ENCODE results near the gene SLC44A1.
"Not testable (repeated sequence)": the region's sequence is repeated elsewhere in the genome, so short reads cannot be mapped to it uniquely, and the experiment has no call there.

The SLC44A1 gene

GRCh38 chr9:105251733-105252404 is 7.4 kb downstream of the SLC44A1 start:
- no peak overlapping the region for H3K4me3 Mint-ChIP-seq
- DNase-seq (ENCODE audit: low spot score in 2 of 2): no peak
- no peak overlapping the region for H3K27ac Mint-ChIP-seq
- H3K9me3 Mint-ChIP-seq: no peaks in the 10 kb centered on the region
- ATAC-seq: no peak
- H3K36me3 Mint-ChIP-seq: no peaks in the 10 kb centered on the region
- no peaks in the 10 kb centered on the region for H3K4me1 Mint-ChIP-seq

GRCh38 chr9:105252405-105252756 is 7.9 kb downstream of the SLC44A1 start:
- Mint-ChIP-seq H3K27ac (no peak overlapping the region), H3K4me1 (no peaks in the 10 kb centered on the region), H3K4me3 (no peak overlapping the region), H3K9me3 (no peaks in the 10 kb centered on the region), H3K36me3 (no peaks in the 10 kb centered on the region)
- DNase-seq (ENCODE audit: low spot score in 2 of 2): no peak
- ATAC-seq: no peak

GRCh38 chr9:105254226-105254625 is 9.8 kb downstream of the SLC44A1 start:
- H3K36me3 Mint-ChIP-seq: no peaks in the 10 kb centered on the region
- ATAC-seq (no peak), DNase-seq (ENCODE audit: low spot score in 2 of 2) (no peak)
- H3K9me3 Mint-ChIP-seq: no peaks in the 10 kb centered on the region
- H3K27ac Mint-ChIP-seq: no peak overlapping the region
- no peak overlapping the region for H3K4me3 Mint-ChIP-seq
- no peaks in the 10 kb centered on the region for H3K4me1 Mint-ChIP-seq

DNA sequence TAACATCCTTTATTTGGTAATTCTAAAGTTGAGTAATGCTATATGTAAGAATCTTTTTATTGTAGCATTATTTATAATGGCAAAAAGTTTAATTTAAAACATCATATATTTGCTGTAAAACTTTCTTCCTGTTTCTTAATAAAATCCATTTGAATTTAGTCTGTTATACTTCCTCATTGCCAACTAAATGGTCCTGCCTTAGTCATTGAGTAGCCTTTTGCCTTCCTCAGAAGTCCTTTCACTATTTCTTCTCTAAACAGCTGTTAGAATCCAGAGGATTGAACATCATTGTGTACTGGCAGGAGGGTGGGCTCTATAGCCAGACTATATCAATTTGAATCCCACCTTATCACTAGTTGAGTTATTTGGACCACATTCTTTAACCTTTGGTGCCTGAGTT is 11.0 kb downstream of the SLC44A1 start:
- no peak overlapping the region for H3K27ac Mint-ChIP-seq
- no peak for DNase-seq (ENCODE audit: low spot score in 2 of 2)
- H3K36me3 Mint-ChIP-seq: no peaks in the 10 kb centered on the region
- no peaks in the 10 kb centered on the region for H3K9me3 Mint-ChIP-seq
- no peak overlapping the region for H3K4me3 Mint-ChIP-seq
- no peaks in the 10 kb centered on the region for H3K4me1 Mint-ChIP-seq
- no peak for ATAC-seq

DNA sequence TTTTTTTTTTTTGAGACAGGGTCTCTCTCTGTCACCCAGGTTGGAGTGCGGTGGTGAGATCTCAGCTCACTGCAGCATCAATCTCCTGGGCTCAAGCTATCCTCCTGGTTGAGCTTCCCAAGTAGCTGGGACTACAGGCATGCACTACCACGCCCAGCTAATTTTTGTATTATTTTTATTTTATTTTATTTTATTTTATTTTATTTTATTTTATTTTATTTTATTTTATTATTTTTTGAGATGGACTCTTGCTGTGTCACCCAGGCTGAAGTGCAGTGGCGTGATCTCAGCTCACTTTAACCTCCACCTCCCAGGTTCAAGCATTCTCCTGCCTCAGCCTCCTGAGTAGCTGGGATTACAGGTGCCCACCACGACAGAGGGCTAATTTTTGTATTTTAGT is 12.1 kb downstream of the SLC44A1 start:
- H3K36me3 Mint-ChIP-seq; ATAC-seq; H3K4me3 Mint-ChIP-seq; H3K27ac Mint-ChIP-seq; H3K4me1 Mint-ChIP-seq; H3K9me3 Mint-ChIP-seq; DNase-seq (ENCODE audit: low spot score in 2 of 2): not testable (repeated sequence)

DNA sequence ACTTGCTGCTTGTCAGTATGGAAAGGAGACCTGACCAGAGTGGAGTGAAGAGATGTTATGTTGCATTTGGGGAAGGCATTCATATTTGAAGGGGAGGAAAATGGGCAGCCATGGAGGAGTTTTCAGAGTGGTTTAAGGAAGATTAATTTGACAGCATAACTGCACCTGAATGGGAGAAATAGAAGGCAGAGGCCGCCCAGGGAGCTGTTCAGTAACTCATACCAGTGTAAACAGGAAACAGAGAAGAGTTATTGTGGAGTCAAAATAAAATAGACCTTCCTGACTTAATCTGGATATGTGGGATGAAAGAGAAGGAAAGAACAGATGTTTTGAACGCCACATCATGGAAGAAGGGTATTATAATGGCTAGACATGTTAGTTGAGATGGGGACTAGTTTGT is 13.4 kb downstream of the SLC44A1 start:
- ATAC-seq: no peak
- Mint-ChIP-seq H3K9me3 (no peaks in the 10 kb centered on the region), H3K27ac (no peak overlapping the region), H3K36me3 (no peaks in the 10 kb centered on the region), H3K4me1 (no peaks in the 10 kb centered on the region), H3K4me3 (no peak overlapping the region)
- no peak for DNase-seq (ENCODE audit: low spot score in 2 of 2)

- H3K27ac Mint-ChIP-seq: no peak overlapping the region
- no peaks in the 10 kb centered on the region for H3K4me1 Mint-ChIP-seq
- DNase-seq (ENCODE audit: low spot score in 2 of 2): no peak
- no peak for ATAC-seq
- no peaks in the 10 kb centered on the region for H3K36me3 Mint-ChIP-seq
- no peaks in the 10 kb centered on the region for H3K9me3 Mint-ChIP-seq
- no peak overlapping the region for H3K4me3 Mint-ChIP-seq
Observed at GRCh38 chr9:105258225-105258737, 13.8 kb downstream of the SLC44A1 start.

- Mint-ChIP-seq H3K4me1 (no peaks in the 10 kb centered on the region), H3K36me3 (no peaks in the 10 kb centered on the region), H3K27ac (no peak overlapping the region), H3K9me3 (no peaks in the 10 kb centered on the region), H3K4me3 (no peak overlapping the region)
- ATAC-seq (no peak), DNase-seq (ENCODE audit: low spot score in 2 of 2) (no peak)
Observed at GRCh38 chr9:105259274-105259673, 14.8 kb downstream of the SLC44A1 start.

- H3K4me1 Mint-ChIP-seq: no peaks in the 10 kb centered on the region
- DNase-seq (ENCODE audit: low spot score in 2 of 2) (no peak), ATAC-seq (no peak)
- no peaks in the 10 kb centered on the region for H3K36me3 Mint-ChIP-seq
- no peak overlapping the region for H3K4me3 Mint-ChIP-seq
- H3K27ac Mint-ChIP-seq: no peak overlapping the region
- no peaks in the 10 kb centered on the region for H3K9me3 Mint-ChIP-seq
Observed at GRCh38 chr9:105259731-105260612, 15.5 kb downstream of the SLC44A1 start.

GRCh38 chr9:105262497-105262896 is 18.0 kb downstream of the SLC44A1 start:
- H3K4me3 Mint-ChIP-seq: no peak overlapping the region
- DNase-seq (ENCODE audit: low spot score in 2 of 2) (no peak), ATAC-seq (no peak)
- H3K9me3 Mint-ChIP-seq: no peaks in the 10 kb centered on the region
- H3K36me3 Mint-ChIP-seq: no peaks in the 10 kb centered on the region
- H3K4me1 Mint-ChIP-seq: no peaks in the 10 kb centered on the region
- H3K27ac Mint-ChIP-seq: no peak overlapping the region

- no peaks in the 10 kb centered on the region for H3K9me3 Mint-ChIP-seq
- no peak overlapping the region for H3K27ac Mint-ChIP-seq
- H3K4me3 Mint-ChIP-seq: no peak overlapping the region
- no peak for ATAC-seq
- no peak for DNase-seq (ENCODE audit: low spot score in 2 of 2)
- H3K4me1 Mint-ChIP-seq: peaks cover under 1% of the 10 kb centered on the region
- H3K36me3 Mint-ChIP-seq: no peaks in the 10 kb centered on the region
Observed at GRCh38 chr9:105264380-105264779, 19.9 kb downstream of the SLC44A1 start.

DNA sequence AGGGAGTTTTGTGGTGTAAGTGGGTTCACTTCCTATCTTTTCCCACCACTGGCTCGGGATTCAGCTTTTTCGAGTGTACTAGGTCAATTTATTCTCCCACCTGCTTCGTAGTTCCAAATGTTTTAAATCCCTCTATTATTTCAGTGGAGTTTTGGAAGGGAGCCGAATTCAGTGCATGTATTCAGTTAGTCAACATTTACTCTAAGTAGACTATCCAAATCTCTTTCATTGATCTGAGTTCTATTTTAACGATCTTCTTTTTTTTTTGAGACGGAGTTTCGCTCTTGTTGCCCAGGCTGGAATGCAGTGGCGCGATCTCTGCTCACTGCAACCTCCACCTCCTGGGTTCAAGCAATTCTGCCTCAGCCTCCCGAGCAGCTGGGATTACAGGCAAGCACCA is 23.8 kb downstream of the SLC44A1 start:
- not testable (repeated sequence) for DNase-seq (ENCODE audit: low spot score in 2 of 2); H3K4me3 Mint-ChIP-seq; H3K4me1 Mint-ChIP-seq; H3K9me3 Mint-ChIP-seq; H3K36me3 Mint-ChIP-seq; H3K27ac Mint-ChIP-seq; ATAC-seq

GRCh38 chr9:105269593-105269992 is 25.1 kb downstream of the SLC44A1 start:
- H3K4me1 Mint-ChIP-seq: peaks cover 4% of the 10 kb centered on the region
- DNase-seq (ENCODE audit: low spot score in 2 of 2) (no peak), ATAC-seq (no peak)
- no peaks in the 10 kb centered on the region for H3K9me3 Mint-ChIP-seq
- H3K4me3 Mint-ChIP-seq: no peak overlapping the region
- H3K36me3 Mint-ChIP-seq: no peaks in the 10 kb centered on the region
- no peak overlapping the region for H3K27ac Mint-ChIP-seq

DNA sequence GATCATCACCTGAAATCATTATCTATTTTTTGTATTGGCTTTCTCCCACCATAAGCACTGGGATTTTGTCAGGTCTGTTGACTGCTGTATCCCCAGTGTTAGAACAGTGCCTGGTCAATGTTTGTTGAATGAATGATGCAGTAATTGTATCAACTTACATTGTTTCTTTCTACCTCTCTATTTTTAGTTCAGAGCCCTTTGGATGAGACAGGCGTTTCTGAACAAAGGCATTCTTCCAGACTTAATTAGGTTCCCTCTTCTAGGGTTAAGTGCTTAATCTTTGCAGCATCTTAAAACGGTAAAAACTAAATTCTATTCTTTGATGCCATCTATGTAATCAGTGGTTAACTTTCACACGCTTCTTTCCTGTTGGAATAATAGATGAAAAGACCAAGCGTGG is 26.3 kb downstream of the SLC44A1 start:
- no peak for ATAC-seq
- Mint-ChIP-seq H3K9me3 (no peaks in the 10 kb centered on the region), H3K4me3 (no peak overlapping the region), H3K27ac (no peak overlapping the region), H3K36me3 (no peaks in the 10 kb centered on the region), H3K4me1 (peaks cover 4% of the 10 kb centered on the region)
- DNase-seq (ENCODE audit: low spot score in 2 of 2): no peak

DNA sequence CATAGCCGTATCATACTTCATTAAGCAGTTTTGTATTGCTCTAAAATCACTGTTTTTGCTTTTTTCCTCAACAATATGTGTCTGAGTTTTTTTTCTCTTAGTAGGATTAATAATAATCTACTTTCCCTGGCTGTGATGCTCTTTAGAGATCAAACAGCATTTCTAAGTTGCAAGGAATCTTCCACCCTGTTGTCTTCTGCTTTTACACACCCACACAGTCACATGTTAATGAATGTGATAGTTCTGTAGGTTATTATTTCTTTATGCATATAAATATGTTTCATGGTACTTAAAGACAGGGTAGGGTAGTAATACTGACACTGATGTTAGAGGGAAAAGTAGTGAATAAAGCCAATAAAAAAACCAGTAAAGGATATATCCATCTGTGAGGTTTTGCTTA is 29.3 kb downstream of the SLC44A1 start:
- DNase-seq (ENCODE audit: low spot score in 2 of 2) (no peak), ATAC-seq (no peak)
- no peak overlapping the region for H3K4me3 Mint-ChIP-seq
- H3K9me3 Mint-ChIP-seq: no peaks in the 10 kb centered on the region
- peaks cover 4% of the 10 kb centered on the region for H3K4me1 Mint-ChIP-seq
- no peak overlapping the region for H3K27ac Mint-ChIP-seq
- no peaks in the 10 kb centered on the region for H3K36me3 Mint-ChIP-seq

GRCh38 chr9:105275111-105275510 is 30.7 kb downstream of the SLC44A1 start:
- Mint-ChIP-seq H3K4me3 (no peak overlapping the region), H3K4me1 (no peaks in the 10 kb centered on the region), H3K9me3 (no peaks in the 10 kb centered on the region), H3K36me3 (no peaks in the 10 kb centered on the region), H3K27ac (no peak overlapping the region)
- DNase-seq (ENCODE audit: low spot score in 2 of 2): no peak
- ATAC-seq: no peak
